GM19035 (cell line): ENCODE results near the gene ZNF514.
"Not testable (repeated sequence)": the region's sequence is repeated elsewhere in the genome, so short reads cannot be mapped to it uniquely, and the experiment has no call there.

ENCODE experiments used
- ATAC-seq: cut with Tn5 transposase; IDR thresholded peaks from one replicate; pipeline ENCODE4 v1.9.1; 2021; ENCODE audit not compliant: unreplicated experiment

ZNF514 gene

GRCh38 chr2:95159690-95160449 is at the start of gene ZNF514:
ZNF514 (minus strand) TSS chr2:95159848; CDS start chr2:95153253, 6,595 bp downstream.
- peak; percentile 89 for ATAC-seq

- no peak for ATAC-seq
These were observed 48.5 kb upstream of the ZNF514 start for GRCh38 chr2:95208106-95208505.

GRCh38 chr2:95207111-95207961 is 47.7 kb upstream of the ZNF514 start, which contains the start of gene ZNF892:
ZNF892 (plus strand) TSS chr2:95207521; CDS start chr2:95207816, 295 bp downstream.
- peak; percentile 96 for ATAC-seq

- no peak for ATAC-seq
These were observed 46.4 kb upstream of the ZNF514 start for GRCh38 chr2:95206096-95206495.

- ATAC-seq = no peak
These were observed 44.7 kb upstream of the ZNF514 start for GRCh38 chr2:95204396-95204795.

- no peak for ATAC-seq
These were observed 44.3 kb upstream of the ZNF514 start for GRCh38 chr2:95203911-95204310.

GRCh38 chr2:95192956-95193355 is 33.3 kb upstream of the ZNF514 start:
- ATAC-seq = not testable (repeated sequence)

GRCh38 chr2:95185973-95186372 is 26.3 kb upstream of the ZNF514 start:
- ATAC-seq = no peak

- no peak for ATAC-seq
These were observed 25.5 kb upstream of the ZNF514 start for GRCh38 chr2:95185197-95185596.

- no peak for ATAC-seq
These were observed 22.1 kb upstream of the ZNF514 start for GRCh38 chr2:95181774-95182173.

GRCh38 chr2:95179451-95179850 is 19.8 kb upstream of the ZNF514 start:
- no peak for ATAC-seq

GRCh38 chr2:95174031-95174542 is 14.4 kb upstream of the ZNF514 start:
- no peak for ATAC-seq

- no peak for ATAC-seq
These were observed 12.3 kb upstream of the ZNF514 start for GRCh38 chr2:95171902-95172301.

GRCh38 chr2:95166065-95166763 is 6.6 kb upstream of the ZNF514 start:
- peak; percentile 4 for ATAC-seq

GRCh38 chr2:95165371-95166064 is 5.9 kb upstream of the ZNF514 start, which contains the start of gene ZNF2:
ZNF2 (plus strand) TSS chr2:95165809; CDS start chr2:95176227, 10,418 bp downstream.
- peak; percentile 96 for ATAC-seq

GRCh38 chr2:95165030-95165370 is 5.4 kb upstream of the ZNF514 start:
- ATAC-seq = peak; percentile 18

GRCh38 chr2:95158891-95159619 is 593 bp downstream of the ZNF514 start:
- ATAC-seq = peak; percentile 47

- no peak for ATAC-seq
These were observed 1.2 kb downstream of the ZNF514 start for GRCh38 chr2:95158441-95158840.

- no peak for ATAC-seq
These were observed 10.2 kb downstream of the ZNF514 start for GRCh38 chr2:95149397-95149984.
